ENCODE data around the gene HHIPL1.

The HHIPL1 gene

DNA sequence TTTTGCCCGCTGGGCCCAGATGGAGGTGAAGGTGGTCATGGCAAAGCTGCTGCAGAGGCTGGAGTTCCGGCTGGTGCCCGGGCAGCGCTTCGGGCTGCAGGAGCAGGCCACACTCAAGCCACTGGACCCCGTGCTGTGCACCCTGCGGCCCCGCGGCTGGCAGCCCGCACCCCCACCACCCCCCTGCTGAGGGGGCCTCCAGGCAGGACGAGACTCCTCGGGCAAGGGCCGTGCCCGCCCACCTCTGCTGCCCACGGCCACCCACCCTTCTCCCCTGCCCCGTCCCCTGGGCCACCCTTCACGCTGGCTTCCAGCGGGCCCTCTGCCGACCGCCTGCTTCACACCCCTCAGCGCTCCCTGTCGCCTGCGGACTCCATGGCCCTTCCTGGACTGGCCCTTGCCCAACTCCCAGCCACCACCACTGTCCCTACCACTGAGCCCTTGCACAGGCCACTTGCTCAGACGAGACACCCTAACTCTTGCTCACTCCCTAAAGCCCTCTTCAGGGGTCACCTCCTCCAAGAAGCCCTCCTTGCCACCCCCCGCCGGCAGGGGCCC lies 81.7 kb downstream of the HHIPL1 start:
- H3K4me3 ChIP-seq (replicated peaks; ENCODE audit: insufficient read depth, low read length), result no peak overlapping the region
- H3K27me3 ChIP-seq (ENCODE audit: insufficient read depth, poor library complexity, severe bottlenecking), result peaks cover 9% of the 10 kb centered on the region
- no peak for TF ChIP-seq SPI1 (IDR thresholded peaks at IDR 0.05; ENCODE audit: borderline replicate concordance, low read depth)
- no peak for TF ChIP-seq REST (IDR thresholded peaks at IDR 0.05; ENCODE audit: insufficient replicate concordance, low read depth)
- no peak for TF ChIP-seq GABPA (IDR thresholded peaks at IDR 0.05; ENCODE audit: low read depth)
- TF ChIP-seq CTCF (IDR thresholded peaks at IDR 0.05; ENCODE audit: insufficient read depth, low read length), result no peak
- TF ChIP-seq POLR2AphosphoS5 (IDR thresholded peaks at IDR 0.05; ENCODE audit: low read depth), result no peak
- no peak overlapping the region for H3K27ac ChIP-seq (replicated peaks)
- DNase-seq (ENCODE audit: low read depth in 1 of 2, low spot score in 1 of 2), result no peak

- Histone ChIP-seq H3K27ac (replicated peaks) (no peak overlapping the region), H3K27me3 (ENCODE audit: insufficient read depth, poor library complexity, severe bottlenecking) (peaks cover 9% of the 10 kb centered on the region), H3K4me3 (replicated peaks; ENCODE audit: insufficient read depth, low read length) (no peak overlapping the region)
- DNase-seq (ENCODE audit: low read depth in 1 of 2, low spot score in 1 of 2), result no peak
- TF ChIP-seq CTCF (IDR thresholded peaks at IDR 0.05; ENCODE audit: insufficient read depth, low read length), result no peak
- no peak for TF ChIP-seq REST (IDR thresholded peaks at IDR 0.05; ENCODE audit: insufficient replicate concordance, low read depth)
- TF ChIP-seq GABPA (IDR thresholded peaks at IDR 0.05; ENCODE audit: low read depth), result no peak
- no peak for TF ChIP-seq POLR2AphosphoS5 (IDR thresholded peaks at IDR 0.05; ENCODE audit: low read depth)
- TF ChIP-seq SPI1 (IDR thresholded peaks at IDR 0.05; ENCODE audit: borderline replicate concordance, low read depth), result no peak
Measured at GRCh38 chr14:99727096-99727870, 82.4 kb downstream of the HHIPL1 start.

DNA sequence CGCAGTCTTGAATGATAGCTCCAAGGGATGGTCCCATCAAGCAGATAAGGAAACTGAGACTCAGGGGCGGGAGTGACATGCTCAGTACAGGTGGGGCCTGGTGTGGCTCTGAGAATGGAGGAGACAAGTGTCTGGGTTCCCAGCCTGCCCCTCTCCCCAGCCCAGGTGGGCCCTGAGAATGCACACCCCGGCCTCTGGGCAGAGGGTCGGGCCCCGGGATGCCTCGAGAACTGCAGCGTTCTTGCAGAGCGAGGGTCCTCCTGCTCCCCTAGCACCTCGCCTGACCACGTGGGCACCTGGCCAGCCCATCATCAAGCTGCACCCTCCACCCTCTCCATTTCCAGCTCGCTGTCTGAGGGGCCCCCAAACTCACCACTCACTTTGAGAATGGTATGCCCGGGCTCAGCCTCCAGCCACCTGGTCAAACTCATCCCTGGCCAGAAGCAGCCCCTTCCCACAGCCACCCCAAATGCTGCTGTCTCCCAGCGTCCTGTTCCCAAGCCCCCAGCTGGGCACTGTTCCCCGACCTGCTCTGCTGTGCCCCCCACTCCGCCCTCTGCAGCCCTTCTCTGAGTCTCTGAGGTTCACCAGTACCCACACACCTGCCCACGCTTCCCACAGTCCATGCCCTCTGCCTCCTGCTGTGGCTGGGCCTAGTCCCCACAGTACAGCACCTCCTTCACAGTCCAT lies 83.4 kb downstream of the HHIPL1 start:
- no peak overlapping the region for H3K4me3 ChIP-seq (replicated peaks; ENCODE audit: insufficient read depth, low read length)
- H3K27me3 ChIP-seq (ENCODE audit: insufficient read depth, poor library complexity, severe bottlenecking), result peaks cover 9% of the 10 kb centered on the region
- no peak for DNase-seq (ENCODE audit: low read depth in 1 of 2, low spot score in 1 of 2)
- no peak overlapping the region for H3K27ac ChIP-seq (replicated peaks)
- no peak for TF ChIP-seq GABPA (IDR thresholded peaks at IDR 0.05; ENCODE audit: low read depth)
- TF ChIP-seq SPI1 (IDR thresholded peaks at IDR 0.05; ENCODE audit: borderline replicate concordance, low read depth), result no peak
- TF ChIP-seq POLR2AphosphoS5 (IDR thresholded peaks at IDR 0.05; ENCODE audit: low read depth), result no peak
- TF ChIP-seq REST (IDR thresholded peaks at IDR 0.05; ENCODE audit: insufficient replicate concordance, low read depth), result no peak
- TF ChIP-seq CTCF (IDR thresholded peaks at IDR 0.05; ENCODE audit: insufficient read depth, low read length), result no peak
